ENCODE measurements around the gene RBMXL2.
A peak's percentile ranks its signal among the peaks of the same experiment; 100 is the strongest.

RBMXL2 gene

GRCh38 chr11:7088921-7089320, at the start of gene RBMXL2:
RBMXL2 (plus strand) TSS chr11:7088998; CDS start chr11:7089121, 123 bp downstream.
- DNase-seq = no peak

- DNase-seq = no peak
Measured at GRCh38 chr11:7046474-7047175, 42.2 kb upstream of the RBMXL2 start.

- DNase-seq = no peak
Measured at GRCh38 chr11:7050191-7050590, 38.6 kb upstream of the RBMXL2 start.

GRCh38 chr11:7056828-7057513, 31.8 kb upstream of the RBMXL2 start:
- no peak for DNase-seq

GRCh38 chr11:7057641-7058040, 31.2 kb upstream of the RBMXL2 start:
- DNase-seq = no peak

- no peak for DNase-seq
Measured at GRCh38 chr11:7060868-7061267, 27.9 kb upstream of the RBMXL2 start.

GRCh38 chr11:7062534-7062933, 26.3 kb upstream of the RBMXL2 start:
- DNase-seq = no peak

GRCh38 chr11:7072401-7073028, 16.3 kb upstream of the RBMXL2 start:
- peak; percentile 21 for DNase-seq

GRCh38 chr11:7077101-7077500, 11.7 kb upstream of the RBMXL2 start:
- DNase-seq = no peak

GRCh38 chr11:7079545-7080135, 9.2 kb upstream of the RBMXL2 start:
- no peak for DNase-seq

GRCh38 chr11:7080900-7081299, 7.9 kb upstream of the RBMXL2 start:
- no peak for DNase-seq

- DNase-seq = no peak
Measured at GRCh38 chr11:7081441-7081840, 7.4 kb upstream of the RBMXL2 start.

GRCh38 chr11:7089328-7090251, 792 bp downstream of the RBMXL2 start:
- DNase-seq = no peak

GRCh38 chr11:7098235-7098832, 9.5 kb downstream of the RBMXL2 start:
- peak; percentile 57 for DNase-seq

GRCh38 chr11:7115780-7116179, 27.0 kb downstream of the RBMXL2 start:
- DNase-seq = no peak

- DNase-seq = no peak
Measured at GRCh38 chr11:7116370-7116769, 27.6 kb downstream of the RBMXL2 start.

GRCh38 chr11:7138051-7138450, 49.3 kb downstream of the RBMXL2 start:
- DNase-seq = no peak
